Mesodermal cell (in vitro differentiated cells): ENCODE results near the gene RADIL.
"Not testable (repeated sequence)": the region's sequence is repeated elsewhere in the genome, so short reads cannot be mapped to it uniquely, and the experiment has no call there.

ENCODE experiments used
- H3K27ac ChIP-seq: 2 replicates; pipeline ENCODE4 v1.7.0; 2013; ENCODE audit warnings: mild to moderate bottlenecking, low read depth, low read length, moderate library complexity; ENCODE audit not compliant: severe bottlenecking
- H3K36me3 ChIP-seq: 2 replicates; pipeline ENCODE4 v1.7.1; 2013; ENCODE audit warnings: mild to moderate bottlenecking, low read length, moderate library complexity; ENCODE audit not compliant: control insufficient read depth, insufficient read depth
- H3K4me1 ChIP-seq: one replicate; pipeline ENCODE4 v1.7.1; 2013; ENCODE audit warnings: mild to moderate bottlenecking, low read length; ENCODE audit not compliant: insufficient read depth, control insufficient read depth, poor library complexity, severe bottlenecking
- H3K4me3 ChIP-seq: 2 replicates; pipeline ENCODE4 v1.7.0; 2013; ENCODE audit warnings: low read length, control low read depth, mild to moderate bottlenecking; ENCODE audit not compliant: insufficient read depth, poor library complexity, severe bottlenecking; ENCODE audit errors: extremely low read depth
- H3K9me3 ChIP-seq: 2 replicates; pipeline ENCODE4 v1.7.1; 2013; ENCODE audit warnings: mild to moderate bottlenecking, low read length, moderate library complexity; ENCODE audit not compliant: control insufficient read depth
- WGBS, 2 experiments: methylation state at CpG; one replicate each; pipeline ENCODE4 v1.1.5; 2013; ENCODE audit warnings: missing lambda C conversion rate in 2 of 2; ENCODE audit not compliant: insufficient coverage in 2 of 2; 5-methylcytosine and 5-hydroxymethylcytosine counted together

Gene RADIL

DNA sequence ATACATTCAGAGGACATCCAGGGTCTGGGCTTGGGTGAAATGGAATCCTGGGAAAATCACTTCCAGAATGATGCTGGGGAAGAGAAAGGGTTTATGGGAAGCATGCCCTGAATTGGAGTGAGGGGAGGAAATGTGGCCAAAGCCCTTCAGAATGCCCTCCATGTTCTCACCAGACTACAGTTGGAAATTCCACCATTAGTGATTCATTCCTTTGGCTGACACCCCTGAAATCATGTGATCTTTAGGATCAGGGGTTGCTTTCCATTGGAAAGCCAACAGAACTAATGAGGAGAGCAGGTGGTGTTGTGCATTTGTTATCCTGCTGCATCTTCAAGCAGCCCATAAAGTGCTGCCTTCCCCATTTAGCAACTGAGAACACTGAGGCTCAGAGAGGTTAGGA, 20.8 kb upstream of the RADIL start:
- Histone ChIP-seq H3K27ac (no peak overlapping the region), H3K36me3 (no peaks in the 10 kb centered on the region), H3K9me3 (no peaks in the 10 kb centered on the region), H3K4me3 (no peak overlapping the region), H3K4me1 (no peaks in the 10 kb centered on the region)

DNA sequence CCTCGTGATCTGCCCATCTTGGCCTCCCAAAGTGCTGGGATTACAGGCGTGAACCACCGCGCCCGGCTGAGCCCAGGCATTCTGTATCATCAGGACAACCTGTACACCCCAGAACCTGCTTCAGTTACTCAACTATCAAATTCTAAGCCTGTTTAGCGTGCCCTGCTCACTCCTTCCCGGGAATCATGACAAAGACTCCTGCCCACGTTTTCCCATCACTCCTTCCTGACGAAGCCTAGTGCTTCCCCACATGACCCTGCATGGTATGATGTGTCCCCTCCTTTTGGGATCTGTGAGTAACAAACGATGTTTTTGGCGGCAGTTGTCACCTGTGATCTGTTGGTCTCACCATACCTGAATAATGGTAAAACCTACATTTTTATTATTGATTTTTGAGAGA, 12.2 kb upstream of the RADIL start:
- Histone ChIP-seq H3K27ac (no peak overlapping the region), H3K4me3 (no peak overlapping the region), H3K9me3 (no peaks in the 10 kb centered on the region), H3K36me3 (no peaks in the 10 kb centered on the region), H3K4me1 (no peaks in the 10 kb centered on the region)
- 79 to 99% methylated on average over 7 to 10 of the region's 11 CpGs for WGBS, 2 experiments

DNA sequence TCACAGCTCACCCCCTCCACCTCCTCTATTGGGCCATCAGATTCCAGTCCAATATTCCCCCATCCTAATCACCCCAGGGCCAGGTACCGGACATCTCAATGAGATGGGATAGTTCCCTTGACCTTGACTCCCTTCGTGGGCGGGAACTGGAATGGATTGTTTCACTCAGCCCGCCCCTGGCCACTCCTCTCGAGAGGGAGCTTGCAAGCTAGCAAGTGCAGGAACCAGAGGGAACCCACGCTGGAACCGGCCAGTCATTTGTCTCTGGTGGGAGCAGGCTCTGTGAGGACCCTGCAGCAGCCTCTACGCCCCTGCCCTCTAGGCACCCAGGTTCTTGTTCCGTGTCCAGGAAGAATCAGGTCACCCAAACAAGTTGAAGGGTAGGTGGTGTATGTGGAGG, 11.0 kb upstream of the RADIL start:
- Histone ChIP-seq H3K4me3 (no peak overlapping the region), H3K27ac (no peak overlapping the region), H3K9me3 (no peaks in the 10 kb centered on the region), H3K4me1 (no peaks in the 10 kb centered on the region), H3K36me3 (no peaks in the 10 kb centered on the region)
- 94 to 97% methylated on average over 8 of the region's 9 CpGs for WGBS, 2 experiments

DNA sequence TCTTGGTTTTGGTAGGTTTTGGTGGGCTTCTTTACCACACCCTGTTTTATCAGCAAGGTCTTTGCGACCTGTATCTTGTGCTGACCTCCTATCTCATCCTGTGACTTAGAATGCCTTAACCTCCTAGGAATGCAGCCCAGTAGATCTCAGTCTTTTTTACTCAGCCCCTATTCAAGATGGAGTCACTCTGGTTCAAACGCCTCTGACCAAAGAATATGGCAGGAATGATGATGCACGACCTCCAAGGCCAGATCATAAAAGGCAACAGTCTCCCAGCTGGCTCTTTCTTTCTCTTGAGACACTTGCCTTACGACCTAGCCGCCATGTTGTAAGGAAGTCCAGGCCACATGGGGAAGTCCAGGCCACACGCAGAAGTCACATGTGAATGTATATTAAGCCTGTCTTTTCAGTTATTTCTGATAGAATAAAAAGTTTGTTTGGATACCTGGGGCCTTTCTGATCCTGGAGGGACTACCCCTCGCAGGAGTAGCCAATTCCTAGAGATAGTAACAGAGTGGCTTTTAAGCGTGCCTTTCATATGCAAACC, 10.5 kb upstream of the RADIL start:
- Histone ChIP-seq H3K36me3 (no peaks in the 10 kb centered on the region), H3K27ac (no peak overlapping the region), H3K9me3 (no peaks in the 10 kb centered on the region), H3K4me1 (no peaks in the 10 kb centered on the region), H3K4me3 (no peak overlapping the region)
- WGBS, 2 experiments = 78 to 93% methylated on average over 7 to 8 of the region's 8 CpGs

DNA sequence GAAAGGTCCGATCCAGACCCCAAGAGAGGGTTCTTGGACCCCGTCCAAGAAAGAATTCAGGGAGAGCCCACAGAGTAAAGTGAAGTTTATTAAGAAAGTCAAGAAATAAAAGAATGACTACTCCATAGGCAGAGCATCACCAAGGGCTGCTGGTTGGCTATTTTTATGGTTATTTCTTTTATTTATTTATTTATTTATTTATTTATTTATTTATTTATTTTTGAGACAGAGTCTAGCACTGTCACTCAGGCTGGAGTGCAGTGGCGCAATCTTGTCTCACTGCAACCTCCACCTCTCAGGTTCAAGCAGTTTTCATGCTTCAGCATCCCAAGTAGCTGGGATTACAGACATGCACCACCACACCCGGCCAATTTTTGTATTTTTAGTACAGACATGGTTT, 9.7 kb upstream of the RADIL start:
- H3K27ac ChIP-seq, H3K36me3 ChIP-seq, H3K4me1 ChIP-seq, H3K4me3 ChIP-seq, H3K9me3 ChIP-seq: not testable (repeated sequence)
- WGBS, 2 experiments = 86 to 93% methylated on average over 4 of the region's 4 CpGs

DNA sequence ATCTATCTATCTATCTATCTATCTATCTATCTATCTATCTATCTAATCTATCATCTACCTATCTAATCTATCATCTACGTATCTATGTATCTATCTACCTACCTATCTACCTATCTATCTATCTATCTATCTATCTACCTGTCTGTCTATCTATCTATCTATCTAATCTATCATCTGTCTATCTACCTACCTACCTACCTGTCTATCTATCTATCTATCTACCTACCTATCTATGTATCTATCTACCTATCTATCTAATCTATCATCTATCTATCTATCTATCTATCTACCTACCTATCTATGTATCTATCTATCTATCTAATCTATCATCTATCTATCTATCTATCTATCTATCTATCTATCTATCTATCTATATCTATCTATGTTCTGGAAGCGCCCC, 8.0 kb upstream of the RADIL start:
- H3K4me3 ChIP-seq, H3K36me3 ChIP-seq, H3K27ac ChIP-seq, H3K9me3 ChIP-seq, H3K4me1 ChIP-seq: not testable (repeated sequence)
- WGBS, 2 experiments = 84 to 88% methylated on average over 2 of the region's 2 CpGs

DNA sequence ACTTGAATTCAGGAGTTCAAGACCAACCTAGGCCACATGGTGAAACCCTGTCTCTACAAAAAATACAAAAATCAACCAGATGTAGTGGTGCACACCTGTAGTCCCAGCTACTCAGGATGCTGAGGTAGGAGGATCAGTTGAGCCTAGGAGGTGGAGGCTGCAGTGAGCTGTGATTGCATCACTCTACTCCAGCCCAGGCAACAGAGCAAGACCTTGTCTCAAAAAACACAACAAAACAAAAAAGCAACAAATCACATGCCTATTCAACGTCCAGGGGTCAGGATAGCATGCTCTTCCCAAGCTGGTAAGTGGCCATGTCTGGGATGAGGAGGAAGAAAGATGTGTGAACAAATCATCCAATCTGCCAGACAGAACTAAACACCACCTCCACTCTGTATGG, 6.2 kb upstream of the RADIL start:
- no peaks in the 10 kb centered on the region for H3K36me3 ChIP-seq
- no peaks in the 10 kb centered on the region for H3K4me1 ChIP-seq
- WGBS, 2 experiments = 60% methylated on average over 1 of the region's 1 CpG; no CpG with 5 or more reads in 1 of the 2 experiments
- no peak overlapping the region for H3K4me3 ChIP-seq
- no peaks in the 10 kb centered on the region for H3K9me3 ChIP-seq
- H3K27ac ChIP-seq = no peak overlapping the region

DNA sequence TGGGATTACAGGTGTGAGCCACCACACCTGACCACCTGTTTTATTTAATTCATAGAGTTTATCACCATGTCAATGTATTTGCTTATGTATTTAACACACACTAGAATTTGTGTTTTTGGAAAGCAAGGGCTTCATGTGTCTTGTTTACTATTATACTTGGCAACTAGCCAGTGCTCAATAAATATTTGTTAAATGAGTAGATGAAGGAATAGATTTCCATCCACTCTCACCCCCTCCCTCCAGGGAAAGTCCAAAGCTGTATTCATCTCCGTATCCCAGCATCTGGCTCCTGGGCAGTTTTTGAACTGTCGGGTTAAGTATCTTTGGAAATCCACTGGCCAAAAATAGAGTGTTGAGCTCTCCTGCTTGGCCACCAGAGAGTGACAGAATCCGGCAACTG, 4.6 kb upstream of the RADIL start:
- 89 to 95% methylated on average over 2 to 3 of the region's 3 CpGs for WGBS, 2 experiments
- no peaks in the 10 kb centered on the region for H3K36me3 ChIP-seq
- no peak overlapping the region for H3K4me3 ChIP-seq
- H3K4me1 ChIP-seq = no peaks in the 10 kb centered on the region
- no peaks in the 10 kb centered on the region for H3K9me3 ChIP-seq
- H3K27ac ChIP-seq = no peak overlapping the region

DNA sequence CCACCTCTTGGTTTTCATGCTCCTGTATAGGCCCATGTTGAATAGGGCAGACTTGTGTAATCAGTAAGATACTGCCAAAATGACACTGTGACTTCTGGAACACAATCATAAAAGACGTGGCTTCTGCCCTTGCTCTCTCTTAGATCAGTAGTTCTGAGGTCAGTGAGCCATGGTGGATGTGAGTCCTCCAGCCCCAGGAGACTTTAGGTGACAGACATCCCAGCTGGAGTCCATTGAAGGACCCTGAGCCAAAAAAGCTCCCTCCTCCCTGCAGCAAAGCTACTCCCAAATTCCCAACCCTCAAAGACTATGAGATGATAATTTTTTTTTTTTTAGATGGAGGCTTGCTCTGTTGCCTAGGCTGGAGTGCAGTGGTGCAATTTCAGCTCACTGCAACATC, 3.2 kb upstream of the RADIL start:
- H3K4me1 ChIP-seq = peaks cover 6% of the 10 kb centered on the region
- H3K36me3 ChIP-seq = no peaks in the 10 kb centered on the region
- 33 to 83% methylated on average over 1 of the region's 1 CpG for WGBS, 2 experiments
- H3K9me3 ChIP-seq = no peaks in the 10 kb centered on the region
- no peak overlapping the region for H3K27ac ChIP-seq
- no peak overlapping the region for H3K4me3 ChIP-seq

DNA sequence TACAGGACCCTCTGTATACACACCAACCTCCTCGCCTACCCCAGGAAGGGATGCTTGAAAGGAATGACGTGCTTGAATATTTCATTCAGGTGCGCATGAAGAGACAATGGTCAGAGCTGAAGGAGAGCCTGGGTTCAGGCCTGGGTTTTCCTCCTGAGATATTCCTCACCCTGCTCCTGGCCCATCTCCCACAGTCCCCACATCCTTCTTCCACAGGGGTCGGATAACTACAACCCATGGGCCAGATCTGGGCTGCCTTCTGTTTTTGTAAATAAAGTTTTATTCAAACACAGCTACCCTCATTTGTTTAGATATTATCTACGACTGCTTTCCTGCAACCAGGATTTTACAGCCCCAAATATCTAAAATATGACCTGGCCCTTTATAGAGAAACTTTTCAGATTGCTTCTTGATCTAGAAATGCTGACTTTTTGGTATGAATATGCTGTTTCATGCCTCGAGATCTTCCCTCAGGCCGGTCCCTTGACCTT, 1.8 kb upstream of the RADIL start:
- Histone ChIP-seq H3K4me1 (peaks cover 9% of the 10 kb centered on the region), H3K4me3 (no peak overlapping the region), H3K36me3 (no peaks in the 10 kb centered on the region), H3K27ac (no peak overlapping the region), H3K9me3 (no peaks in the 10 kb centered on the region)
- WGBS, 2 experiments = 97 to 100% methylated on average over 4 to 5 of the region's 7 CpGs

DNA sequence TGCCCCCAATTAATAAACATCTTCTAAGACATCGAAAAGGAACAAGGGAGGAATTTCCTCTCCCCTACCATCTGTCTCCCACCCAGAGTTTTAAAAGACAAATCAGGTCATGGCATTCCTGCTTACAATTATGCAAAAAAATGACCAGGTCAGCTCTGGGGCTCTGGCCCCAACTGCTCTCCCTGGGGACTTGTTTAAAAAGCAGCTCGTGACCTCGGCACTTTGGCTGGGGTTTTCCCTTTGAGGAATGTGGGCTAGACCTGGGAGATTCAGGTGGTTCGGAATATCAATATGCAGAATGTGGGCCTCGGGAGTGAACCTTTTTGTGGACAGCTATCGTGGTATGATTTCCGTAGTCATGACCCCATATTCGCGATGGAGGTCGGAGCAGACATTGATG, 648 bp upstream of the RADIL start:
- H3K4me3 ChIP-seq = no peak overlapping the region
- WGBS, 2 experiments = 91 to 94% methylated on average over 9 to 10 of the region's 10 CpGs
- peaks cover 9% of the 10 kb centered on the region for H3K4me1 ChIP-seq
- no peaks in the 10 kb centered on the region for H3K36me3 ChIP-seq
- no peaks in the 10 kb centered on the region for H3K9me3 ChIP-seq
- no peak overlapping the region for H3K27ac ChIP-seq
